ENCODE measurements around the gene CARMIL3. TPM values are rescaled to one million over a fixed set of nuclear protein-coding genes. Genes with fewer than 3 reads are reported as not detected.

The CARMIL3 gene
- total RNA-seq, 4 donors from 2014 or later = 0.17 to 0.33 (median 0.22) TPM; not detected in 1

DNA sequence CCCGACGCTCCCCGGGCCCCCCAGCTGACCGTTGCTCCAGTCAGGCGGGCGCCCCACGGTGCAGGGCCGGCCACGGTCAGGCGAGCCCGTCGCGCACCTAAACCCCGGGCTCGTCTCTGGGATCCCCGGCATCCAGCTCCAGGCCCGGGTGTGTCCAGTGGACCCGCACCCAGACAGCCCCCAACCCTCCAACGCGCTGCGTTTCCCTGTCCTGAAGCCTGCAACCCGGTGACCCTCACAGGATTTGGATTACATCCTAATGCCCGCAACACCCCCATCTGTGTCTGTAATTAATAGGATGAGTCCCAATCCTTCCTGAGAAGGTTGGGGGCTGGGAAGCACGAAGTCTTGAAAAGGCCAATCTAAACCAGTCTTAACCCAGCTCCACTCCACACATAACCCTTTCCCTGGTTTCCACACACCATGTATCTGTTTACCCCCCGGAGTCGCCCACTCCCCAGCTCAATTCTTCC is 30.0 kb downstream of the CARMIL3 start:
- TF ChIP-seq, protein P1, sequence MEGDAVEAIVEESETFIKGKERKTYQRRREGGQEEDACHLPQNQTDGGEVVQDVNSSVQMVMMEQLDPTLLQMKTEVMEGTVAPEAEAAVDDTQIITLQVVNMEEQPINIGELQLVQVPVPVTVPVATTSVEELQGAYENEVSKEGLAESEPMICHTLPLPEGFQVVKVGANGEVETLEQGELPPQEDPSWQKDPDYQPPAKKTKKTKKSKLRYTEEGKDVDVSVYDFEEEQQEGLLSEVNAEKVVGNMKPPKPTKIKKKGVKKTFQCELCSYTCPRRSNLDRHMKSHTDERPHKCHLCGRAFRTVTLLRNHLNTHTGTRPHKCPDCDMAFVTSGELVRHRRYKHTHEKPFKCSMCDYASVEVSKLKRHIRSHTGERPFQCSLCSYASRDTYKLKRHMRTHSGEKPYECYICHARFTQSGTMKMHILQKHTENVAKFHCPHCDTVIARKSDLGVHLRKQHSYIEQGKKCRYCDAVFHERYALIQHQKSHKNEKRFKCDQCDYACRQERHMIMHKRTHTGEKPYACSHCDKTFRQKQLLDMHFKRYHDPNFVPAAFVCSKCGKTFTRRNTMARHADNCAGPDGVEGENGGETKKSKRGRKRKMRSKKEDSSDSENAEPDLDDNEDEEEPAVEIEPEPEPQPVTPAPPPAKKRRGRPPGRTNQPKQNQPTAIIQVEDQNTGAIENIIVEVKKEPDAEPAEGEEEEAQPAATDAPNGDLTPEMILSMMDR (IDR thresholded peaks at IDR 0.05; ENCODE audit: low read depth) = no peak

GRCh38 chr14:24082411-24083080 is 30.7 kb downstream of the CARMIL3 start:
- TF ChIP-seq, protein P1 (IDR thresholded peaks at IDR 0.05; ENCODE audit: low read depth) = no peak

DNA sequence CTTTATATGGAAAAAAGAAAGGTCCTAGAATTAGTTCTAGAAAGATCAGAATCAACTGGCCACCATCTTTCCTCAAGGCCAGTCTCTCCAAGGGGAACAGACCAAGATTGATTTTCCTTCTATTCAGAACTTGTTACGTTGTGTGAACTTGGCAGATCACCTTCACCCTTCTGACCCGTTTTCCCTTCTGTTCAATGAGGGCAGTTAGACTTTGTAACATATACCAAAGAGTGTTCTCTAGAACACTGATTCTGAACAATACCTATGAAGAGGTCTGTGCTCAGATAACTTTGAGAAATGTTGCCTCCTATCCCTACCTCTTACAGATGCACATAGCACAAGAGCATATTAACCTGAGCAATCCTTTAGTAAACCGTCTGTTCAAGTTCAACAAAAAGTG is 31.7 kb downstream of the CARMIL3 start:
- TF ChIP-seq, protein P1 (IDR thresholded peaks at IDR 0.05; ENCODE audit: low read depth) = no peak

DNA sequence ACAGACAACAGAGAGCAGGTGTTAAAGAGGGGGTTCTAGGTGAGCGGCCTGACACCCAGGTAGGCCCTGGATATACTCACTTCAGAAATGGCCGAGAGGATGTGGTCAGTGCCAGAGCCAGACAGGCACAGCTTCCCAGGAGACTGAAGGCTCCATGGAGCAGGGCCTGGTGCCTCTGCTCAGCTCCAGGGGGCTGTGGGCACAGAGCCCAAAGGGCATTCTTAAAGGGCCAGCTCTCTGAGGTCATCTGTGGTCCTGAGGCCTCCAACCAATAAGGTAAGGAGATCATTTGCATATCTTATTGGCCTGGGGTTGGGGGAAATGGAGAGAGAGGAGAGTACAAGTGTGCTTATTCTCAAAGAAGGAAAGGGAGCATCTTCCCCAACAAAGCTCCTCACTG is 32.6 kb downstream of the CARMIL3 start:
- TF ChIP-seq, protein P1 (IDR thresholded peaks at IDR 0.05; ENCODE audit: low read depth) = no peak

DNA sequence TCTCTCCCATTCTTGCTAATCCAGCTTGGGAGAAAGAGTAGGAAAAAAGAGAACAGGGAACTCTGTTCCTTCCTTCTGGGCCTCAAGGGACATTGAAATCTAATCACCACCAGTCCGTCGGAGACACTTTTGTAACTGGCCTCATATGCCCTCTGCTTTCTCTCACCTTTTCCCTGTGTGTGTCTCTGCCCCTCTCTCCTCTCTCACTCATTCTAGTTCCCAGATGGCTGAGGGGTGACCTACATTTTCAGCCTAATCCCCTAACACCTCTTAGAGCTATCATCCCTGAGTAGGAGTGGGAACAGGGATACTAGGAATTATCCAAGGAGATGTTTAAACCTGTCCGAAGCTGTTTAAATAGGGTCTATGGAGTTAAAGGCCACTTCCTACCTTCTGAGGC is 33.4 kb downstream of the CARMIL3 start:
- TF ChIP-seq, protein P1 (IDR thresholded peaks at IDR 0.05; ENCODE audit: low read depth) = no peak

GRCh38 chr14:24086193-24086955 is 34.6 kb downstream of the CARMIL3 start:
- TF ChIP-seq, protein P1 (IDR thresholded peaks at IDR 0.05; ENCODE audit: low read depth) = no peak

DNA sequence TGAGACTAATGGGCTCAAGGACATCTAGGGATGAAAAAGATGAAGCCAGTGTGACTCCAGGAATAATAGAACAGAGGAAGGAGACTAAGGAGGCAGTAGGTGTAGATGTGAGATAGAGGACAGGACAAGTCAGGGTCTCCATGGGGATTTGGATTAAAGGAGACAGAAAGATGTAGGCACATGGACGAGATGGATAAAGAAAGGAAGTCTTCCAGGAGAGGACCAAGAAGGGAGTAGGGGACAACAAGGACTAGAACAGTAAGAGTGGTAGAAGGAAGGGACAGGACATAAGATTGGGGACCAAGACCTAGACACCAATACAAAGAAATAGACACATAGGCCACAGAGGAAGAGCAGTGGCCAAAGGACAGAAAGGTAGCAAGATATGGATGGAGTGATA is 35.2 kb downstream of the CARMIL3 start:
- TF ChIP-seq, protein P1 (IDR thresholded peaks at IDR 0.05; ENCODE audit: low read depth) = no peak
